Activated CD4-positive, alpha-beta T cell treated with anti-CD3 and anti-CD28 coated beads, Interleukin-2, amount 10 ng/mL, durations not matched to agents 7 days and 5 days (primary cell): ENCODE data around the gene RCAN2. TPM values are rescaled to one million over a fixed set of nuclear protein-coding genes. Genes with fewer than 3 reads are reported as not detected.

Source experiments
- CTCF ChIA-PET: fragments of 350-600 bp; sonication (Branson Sonifier 250); formaldehyde crosslinking; loops from one replicate; lab custom pipeline; 2021; ENCODE audit warnings: antibody characterized with exemption; lab: Charles Lee
- POLR2A ChIA-PET: fragments of 350-600 bp; sonication (Branson Sonifier 250); formaldehyde crosslinking; loops from one replicate; lab custom pipeline; 2021; ENCODE audit warnings: antibody characterized with exemption; lab: Charles Lee
- DNase-seq: peaks from one replicate; pipeline ENCODE4 v3.0.0-alpha.2; 2020
- H3K27ac Mint-ChIP-seq: one replicate; pipeline ENCODE4 v1.8.0; 2021; ENCODE audit warnings: mild to moderate bottlenecking, moderate library complexity, mixed read lengths
- H3K27me3 Mint-ChIP-seq: one replicate; pipeline ENCODE4 v1.8.0; 2021; ENCODE audit warnings: mixed read lengths
- H3K36me3 Mint-ChIP-seq: one replicate; pipeline ENCODE4 v1.8.0; 2021; ENCODE audit warnings: low read depth, mixed read lengths
- H3K4me1 Mint-ChIP-seq: one replicate; pipeline ENCODE4 v1.8.0; 2021; ENCODE audit warnings: mixed read lengths
- H3K4me3 Mint-ChIP-seq: one replicate; pipeline ENCODE4 v1.8.0; 2021; ENCODE audit warnings: mild to moderate bottlenecking, moderate library complexity, mixed read lengths
- H3K9me3 Mint-ChIP-seq: one replicate; pipeline ENCODE4 v1.8.0; 2021; ENCODE audit warnings: mixed read lengths
- total RNA-seq, 2 experiments: library from RNA; stranded (reverse); gene quantifications; one replicate each; pipeline ENCODE4 v1.2.3, GENCODE V29; 2021

Gene RCAN2
- total RNA-seq, 2 experiments from 2014 or later = 0.57 to 0.65 TPM

GRCh38 chr6:46324706-46325105, 166.5 kb downstream of the RCAN2 start:
- Mint-ChIP-seq H3K4me3 (no peak overlapping the region), H3K27me3 (peaks cover 9% of the 10 kb centered on the region), H3K4me1 (peaks cover 20% of the 10 kb centered on the region), H3K27ac (no peak overlapping the region), H3K9me3 (no peaks in the 10 kb centered on the region), H3K36me3 (no peaks in the 10 kb centered on the region)
- ChIA-PET CTCF (interaction anchor here (1.3 kb wide), 1 partner anchor 7 kb away, joined by 3 read pairs; no protein-coding TSS in a partner anchor), POLR2A (no interaction called here)
- DNase-seq = no peak

DNA sequence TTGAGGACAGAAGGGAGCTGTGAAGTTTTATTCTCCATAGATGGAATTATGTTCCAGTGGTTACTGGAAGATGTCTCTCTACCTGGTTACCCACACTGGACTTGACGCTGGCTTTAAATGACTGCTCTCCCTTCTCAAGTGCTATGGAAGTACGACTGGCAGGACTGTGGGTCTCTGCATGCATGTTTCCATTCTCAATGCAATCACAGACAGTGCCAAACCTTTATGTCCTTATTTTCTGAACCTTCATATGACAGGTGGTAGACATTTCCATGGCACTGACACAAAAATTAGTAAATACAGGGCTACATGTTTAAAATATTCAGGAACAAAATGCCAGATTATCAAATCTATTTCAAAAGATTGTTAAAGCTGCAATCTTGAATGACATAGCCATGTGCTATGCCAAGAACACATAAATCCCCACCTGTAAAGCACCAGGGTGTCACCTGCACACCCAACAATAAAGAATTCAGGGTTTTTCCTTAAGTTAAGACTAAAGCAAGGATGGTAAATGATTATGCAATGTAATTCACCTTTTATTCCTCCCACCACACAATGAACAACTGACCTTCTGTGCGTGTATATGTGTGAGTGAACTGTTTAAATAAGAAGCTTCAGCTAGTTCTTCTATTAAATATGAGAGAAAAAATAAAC, 167.2 kb downstream of the RCAN2 start:
- DNase-seq = no peak
- peaks cover 20% of the 10 kb centered on the region for H3K4me1 Mint-ChIP-seq
- POLR2A ChIA-PET = no interaction called here
- no peak overlapping the region for H3K27ac Mint-ChIP-seq
- no peak overlapping the region for H3K4me3 Mint-ChIP-seq
- no peaks in the 10 kb centered on the region for H3K36me3 Mint-ChIP-seq
- CTCF ChIA-PET = no interaction called here
- H3K27me3 Mint-ChIP-seq = peaks cover 8% of the 10 kb centered on the region
- H3K9me3 Mint-ChIP-seq = no peaks in the 10 kb centered on the region

DNA sequence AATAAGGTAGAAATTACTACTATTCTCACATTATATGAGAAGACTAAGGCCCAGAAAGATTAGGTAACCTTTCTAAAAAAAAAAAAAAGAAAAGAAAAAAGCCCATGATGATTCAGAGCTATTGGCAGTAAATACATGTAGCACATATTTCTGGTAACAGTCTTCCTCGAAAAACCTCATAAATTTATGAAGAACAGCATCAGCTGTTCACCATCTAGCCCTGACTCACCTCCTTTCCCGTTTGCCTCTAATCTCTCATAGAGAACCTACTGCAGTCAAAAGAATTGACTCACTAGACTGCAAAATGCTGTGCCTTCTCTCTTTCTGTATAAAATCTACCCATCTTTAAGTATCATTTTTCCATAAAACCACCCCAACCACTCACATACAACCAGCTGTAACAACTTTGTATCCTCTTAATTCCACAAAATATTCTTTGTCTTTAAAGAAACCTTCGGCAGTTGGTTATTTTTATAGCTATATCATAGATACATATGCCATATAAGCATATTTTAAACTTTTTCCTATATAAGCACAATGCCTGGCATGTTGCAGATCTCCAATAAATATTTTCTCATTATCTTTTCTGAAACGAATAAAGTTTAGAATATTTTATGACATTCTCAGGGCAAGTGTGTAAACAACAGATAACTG, 167.8 kb downstream of the RCAN2 start:
- no peak overlapping the region for H3K4me3 Mint-ChIP-seq
- no peaks in the 10 kb centered on the region for H3K9me3 Mint-ChIP-seq
- CTCF ChIA-PET = interaction anchor here (0.6 kb wide), 1 partner anchor 514 kb away, joined by 4 read pairs; no protein-coding TSS in a partner anchor
- DNase-seq = peak; percentile 11
- H3K36me3 Mint-ChIP-seq = no peaks in the 10 kb centered on the region
- no peak overlapping the region for H3K27ac Mint-ChIP-seq
- peaks cover 5% of the 10 kb centered on the region for H3K27me3 Mint-ChIP-seq
- peaks cover 20% of the 10 kb centered on the region for H3K4me1 Mint-ChIP-seq
- POLR2A ChIA-PET = interaction anchor here (0.7 kb wide), 1 partner anchor 39 kb away, joined by 3 read pairs; no protein-coding TSS in a partner anchor

DNA sequence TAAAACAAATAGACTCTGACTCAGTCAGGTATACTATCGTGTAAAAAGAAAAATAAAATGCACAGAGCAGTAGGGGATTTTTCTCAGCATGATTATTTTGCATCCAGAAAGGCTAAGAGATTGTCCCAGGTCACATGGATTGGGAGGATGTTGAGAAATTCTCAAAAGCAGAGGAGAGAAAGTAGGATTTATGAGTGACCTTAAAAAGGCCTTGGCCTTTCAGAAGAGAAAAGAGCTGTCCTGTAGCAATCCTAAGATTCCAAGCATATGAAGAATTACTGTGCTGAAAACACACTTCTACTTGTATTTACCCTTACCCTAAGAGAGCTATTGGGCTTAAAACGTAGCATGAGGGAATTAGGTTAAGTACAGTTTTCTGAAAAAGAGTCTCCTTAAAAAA, 170.7 kb downstream of the RCAN2 start:
- ChIA-PET POLR2A (no interaction called here), CTCF (interaction anchor here (0.5 kb wide), 1 partner anchor 1637 kb away, joined by 3 read pairs; no protein-coding TSS in a partner anchor)
- no peak for DNase-seq
- H3K36me3 Mint-ChIP-seq = no peaks in the 10 kb centered on the region
- H3K9me3 Mint-ChIP-seq = no peaks in the 10 kb centered on the region
- no peak overlapping the region for H3K4me3 Mint-ChIP-seq
- H3K27me3 Mint-ChIP-seq = no peaks in the 10 kb centered on the region
- H3K27ac Mint-ChIP-seq = no peak overlapping the region
- H3K4me1 Mint-ChIP-seq = peaks cover 13% of the 10 kb centered on the region

- DNase-seq = no peak
- H3K27ac Mint-ChIP-seq = no peak overlapping the region
- CTCF ChIA-PET = no interaction called here
- H3K27me3 Mint-ChIP-seq = peaks cover 6% of the 10 kb centered on the region
- no peaks in the 10 kb centered on the region for H3K9me3 Mint-ChIP-seq
- POLR2A ChIA-PET = no interaction called here
- H3K4me3 Mint-ChIP-seq = no peak overlapping the region
- H3K36me3 Mint-ChIP-seq = no peaks in the 10 kb centered on the region
- H3K4me1 Mint-ChIP-seq = peaks cover 6% of the 10 kb centered on the region
Measured at GRCh38 chr6:46315589-46315988, 175.7 kb downstream of the RCAN2 start.

- H3K9me3 Mint-ChIP-seq = no peaks in the 10 kb centered on the region
- H3K27me3 Mint-ChIP-seq = peaks cover 15% of the 10 kb centered on the region
- H3K4me1 Mint-ChIP-seq = peaks cover 6% of the 10 kb centered on the region
- DNase-seq = no peak
- no peaks in the 10 kb centered on the region for H3K36me3 Mint-ChIP-seq
- POLR2A ChIA-PET = no interaction called here
- no peak overlapping the region for H3K4me3 Mint-ChIP-seq
- CTCF ChIA-PET = no interaction called here
- no peak overlapping the region for H3K27ac Mint-ChIP-seq
Measured at GRCh38 chr6:46312654-46313053, 178.6 kb downstream of the RCAN2 start.

DNA sequence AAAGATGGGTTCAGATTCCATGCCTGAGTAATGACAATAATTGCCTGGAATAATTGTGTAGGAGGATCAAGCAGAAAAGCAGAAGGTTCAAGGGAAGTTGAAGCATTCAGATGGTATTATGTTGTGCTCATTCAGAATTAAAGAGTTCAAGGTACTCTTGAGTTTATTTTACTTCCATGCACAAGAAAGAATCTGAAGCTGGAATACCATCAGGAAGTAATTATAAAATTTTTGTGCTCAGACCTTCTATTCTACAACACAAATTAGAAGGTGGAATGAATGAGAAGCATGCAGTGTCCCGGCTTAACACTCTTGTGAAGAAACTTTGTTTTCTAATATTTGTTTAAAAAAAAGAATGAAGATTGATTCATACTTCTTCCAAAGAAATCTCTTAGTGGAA, 181.1 kb downstream of the RCAN2 start:
- Mint-ChIP-seq H3K27me3 (peaks cover 18% of the 10 kb centered on the region), H3K36me3 (no peaks in the 10 kb centered on the region), H3K4me3 (no peak overlapping the region), H3K9me3 (no peaks in the 10 kb centered on the region), H3K4me1 (peaks cover 2% of the 10 kb centered on the region), H3K27ac (no peak overlapping the region)
- ChIA-PET CTCF (no interaction called here), POLR2A (no interaction called here)
- no peak for DNase-seq

DNA sequence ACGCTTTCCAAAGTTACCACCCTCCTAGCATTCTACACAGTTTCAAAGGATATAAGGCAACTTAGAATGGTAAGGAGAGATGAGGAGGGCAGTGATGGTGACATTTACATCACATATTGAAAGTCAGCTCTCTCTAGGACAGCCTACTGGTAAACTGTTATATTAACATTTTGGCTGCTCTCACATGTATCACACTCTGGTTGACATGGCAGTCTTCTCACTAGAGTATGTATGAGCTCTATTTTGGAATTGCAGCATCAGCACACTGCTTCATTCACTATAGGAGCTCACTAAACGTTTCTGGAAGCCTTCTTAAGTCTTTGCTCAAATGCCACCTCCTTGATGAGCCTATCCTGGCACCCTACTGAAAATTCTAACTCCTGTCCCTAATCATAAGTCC, 184.8 kb downstream of the RCAN2 start:
- Mint-ChIP-seq H3K36me3 (no peaks in the 10 kb centered on the region), H3K4me3 (no peak overlapping the region), H3K27ac (no peak overlapping the region), H3K9me3 (no peaks in the 10 kb centered on the region), H3K4me1 (no peaks in the 10 kb centered on the region), H3K27me3 (peaks cover 24% of the 10 kb centered on the region)
- DNase-seq = no peak
- ChIA-PET CTCF (interaction anchor here (1.2 kb wide), 1 partner anchor 20 kb away, joined by 3 read pairs; no protein-coding TSS in a partner anchor), POLR2A (no interaction called here)

GRCh38 chr6:46305833-46306232, 185.4 kb downstream of the RCAN2 start:
- ChIA-PET CTCF (no interaction called here), POLR2A (no interaction called here)
- Mint-ChIP-seq H3K9me3 (no peaks in the 10 kb centered on the region), H3K4me3 (no peak overlapping the region), H3K27me3 (peaks cover 25% of the 10 kb centered on the region), H3K27ac (no peak overlapping the region), H3K4me1 (no peaks in the 10 kb centered on the region), H3K36me3 (no peaks in the 10 kb centered on the region)
- no peak for DNase-seq

DNA sequence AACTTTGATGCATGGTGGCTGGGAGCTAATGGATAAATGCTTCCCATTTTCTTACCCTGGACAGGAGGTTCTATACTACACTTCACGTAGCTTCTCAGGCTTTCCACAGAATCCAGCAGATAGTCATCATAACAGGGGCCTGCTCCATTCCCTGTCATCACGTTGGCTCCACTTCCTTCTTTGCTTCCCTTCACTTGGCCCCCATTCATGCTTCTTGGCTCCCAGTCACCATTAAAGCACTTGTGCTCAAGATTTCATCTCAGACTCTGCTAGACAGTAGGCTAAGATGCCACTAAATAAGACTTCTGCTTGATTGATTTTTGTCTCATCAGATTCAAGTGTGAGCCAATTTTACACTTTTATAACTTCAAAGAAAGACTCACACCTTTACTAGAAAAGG, 186.0 kb downstream of the RCAN2 start:
- Mint-ChIP-seq H3K36me3 (no peaks in the 10 kb centered on the region), H3K27ac (no peak overlapping the region), H3K4me1 (no peaks in the 10 kb centered on the region), H3K4me3 (no peak overlapping the region), H3K9me3 (no peaks in the 10 kb centered on the region), H3K27me3 (peaks cover 25% of the 10 kb centered on the region)
- DNase-seq = no peak
- CTCF ChIA-PET = interaction anchor here (0.5 kb wide), 1 partner anchor 1354 kb away, joined by 3 read pairs; no protein-coding TSS in a partner anchor
- POLR2A ChIA-PET = no interaction called here

- Mint-ChIP-seq H3K27ac (no peak overlapping the region), H3K36me3 (no peaks in the 10 kb centered on the region), H3K4me1 (no peaks in the 10 kb centered on the region), H3K4me3 (no peak overlapping the region), H3K27me3 (peaks cover 24% of the 10 kb centered on the region), H3K9me3 (no peaks in the 10 kb centered on the region)
- DNase-seq = no peak
- CTCF ChIA-PET = no interaction called here
- POLR2A ChIA-PET = no interaction called here
Measured at GRCh38 chr6:46302816-46303215, 188.4 kb downstream of the RCAN2 start.

DNA sequence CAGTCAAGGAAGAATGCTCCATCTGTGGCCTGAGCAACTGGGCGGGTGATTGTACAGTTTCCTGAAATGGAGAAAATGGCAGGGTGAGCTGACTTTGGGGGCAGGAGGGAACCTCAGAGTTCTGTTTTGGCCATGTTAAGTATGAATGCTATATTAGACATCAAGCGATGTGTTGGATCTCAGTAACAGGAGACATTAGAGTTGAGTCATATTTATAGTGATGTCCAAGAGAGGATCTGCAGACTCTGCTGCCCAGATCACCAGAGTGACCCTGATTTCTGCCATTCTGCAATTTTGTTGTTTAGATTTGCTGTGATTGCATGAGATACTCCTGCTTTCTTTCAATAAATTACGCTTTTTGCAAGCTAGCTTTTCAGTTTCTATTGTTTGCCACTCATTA, 189.1 kb downstream of the RCAN2 start:
- POLR2A ChIA-PET = no interaction called here
- CTCF ChIA-PET = no interaction called here
- Mint-ChIP-seq H3K4me3 (no peak overlapping the region), H3K9me3 (no peaks in the 10 kb centered on the region), H3K4me1 (no peaks in the 10 kb centered on the region), H3K27ac (no peak overlapping the region), H3K27me3 (peaks cover 23% of the 10 kb centered on the region), H3K36me3 (no peaks in the 10 kb centered on the region)
- no peak for DNase-seq

GRCh38 chr6:46299253-46299652, 192.0 kb downstream of the RCAN2 start:
- ChIA-PET POLR2A (no interaction called here), CTCF (interaction anchor here (0.7 kb wide), 1 partner anchor 16 kb away, joined by 3 read pairs; no protein-coding TSS in a partner anchor)
- Mint-ChIP-seq H3K4me1 (no peaks in the 10 kb centered on the region), H3K27me3 (peaks cover 31% of the 10 kb centered on the region), H3K27ac (no peak overlapping the region), H3K36me3 (no peaks in the 10 kb centered on the region), H3K4me3 (no peak overlapping the region), H3K9me3 (no peaks in the 10 kb centered on the region)
- DNase-seq = no peak
